Embryonic facial prominence (tissue), 1 donor: ENCODE data around the gene SLCO3A1.
"Not testable (repeated sequence)": the region's sequence is repeated elsewhere in the genome, so short reads cannot be mapped to it uniquely, and the experiment has no call there.

ENCODE experiments used
- DNase-seq: peaks from one replicate; pipeline ENCODE4 v3.0.0-alpha.2; 2016; ENCODE audit errors: extremely low spot score

SLCO3A1 gene

DNA sequence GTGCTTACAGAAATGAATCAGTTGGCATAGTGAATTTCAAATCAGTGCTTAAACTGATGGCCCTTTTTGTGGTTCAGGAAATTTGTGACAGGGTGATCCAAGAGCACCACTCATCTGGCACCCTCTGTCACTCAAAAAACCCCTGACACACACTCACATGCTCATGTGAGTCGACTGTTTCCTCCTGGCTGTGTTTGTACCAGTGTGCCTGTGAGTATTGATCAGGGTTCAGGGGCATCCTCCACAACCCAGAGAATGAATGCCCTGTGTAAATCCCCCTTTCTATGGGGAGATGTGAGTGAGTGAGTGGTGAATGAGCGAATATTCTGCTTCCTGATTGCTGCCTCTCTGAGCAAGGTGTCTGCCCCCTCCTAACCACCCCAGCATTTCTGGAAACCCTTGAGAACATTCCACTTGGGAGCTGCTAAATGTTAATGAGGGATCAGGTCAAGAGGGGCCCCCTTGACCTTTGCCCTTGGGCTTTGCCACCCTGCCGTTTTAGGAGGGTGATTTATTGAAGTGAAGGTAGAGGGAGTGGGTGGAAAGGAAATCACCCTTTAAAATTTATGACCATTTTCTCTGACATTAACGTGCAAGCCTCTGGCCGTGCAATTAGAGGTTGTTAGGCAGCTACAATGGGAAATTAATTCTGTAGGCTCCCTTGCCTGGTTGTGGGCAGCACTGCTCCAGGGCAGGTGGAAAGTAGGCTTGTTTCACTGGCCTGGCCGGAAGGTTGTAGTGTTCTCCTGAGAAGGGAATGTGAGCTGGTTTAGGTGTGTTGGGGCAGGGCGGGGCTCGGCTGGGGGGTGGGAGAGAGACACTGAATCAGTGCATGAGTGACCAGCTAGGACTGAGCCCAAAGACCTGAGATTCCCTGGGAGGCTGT lies 87.2 kb downstream of the SLCO3A1 start:
- no peak for DNase-seq

- no peak for DNase-seq
Measured at GRCh38 chr15:91941871-91942658, 88.6 kb downstream of the SLCO3A1 start.

- no peak for DNase-seq
Measured at GRCh38 chr15:91942720-91943394, 89.3 kb downstream of the SLCO3A1 start.

- DNase-seq = no peak
Measured at GRCh38 chr15:91944331-91944730, 90.8 kb downstream of the SLCO3A1 start.

GRCh38 chr15:91945385-91945784 lies 91.9 kb downstream of the SLCO3A1 start:
- DNase-seq = no peak

DNA sequence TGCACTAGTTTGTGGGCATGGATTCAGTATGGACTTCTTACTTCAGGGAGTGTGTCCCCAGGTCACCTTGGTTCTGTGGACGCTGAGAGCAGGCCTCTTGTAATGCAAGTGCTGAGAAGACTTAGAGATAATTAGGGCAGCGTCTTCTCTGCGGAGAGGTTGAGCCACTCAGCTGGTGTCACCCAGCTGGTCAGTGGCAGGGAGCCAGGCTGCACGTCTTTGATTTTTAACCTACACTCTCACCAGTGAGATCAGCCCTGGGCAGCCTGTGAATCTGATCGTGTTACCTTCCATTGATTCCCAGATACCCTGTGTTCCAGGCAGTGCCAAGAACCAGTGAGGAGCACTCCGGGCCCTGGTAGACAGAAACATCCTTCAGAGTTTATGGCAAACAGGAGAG lies 92.6 kb downstream of the SLCO3A1 start:
- no peak for DNase-seq

DNA sequence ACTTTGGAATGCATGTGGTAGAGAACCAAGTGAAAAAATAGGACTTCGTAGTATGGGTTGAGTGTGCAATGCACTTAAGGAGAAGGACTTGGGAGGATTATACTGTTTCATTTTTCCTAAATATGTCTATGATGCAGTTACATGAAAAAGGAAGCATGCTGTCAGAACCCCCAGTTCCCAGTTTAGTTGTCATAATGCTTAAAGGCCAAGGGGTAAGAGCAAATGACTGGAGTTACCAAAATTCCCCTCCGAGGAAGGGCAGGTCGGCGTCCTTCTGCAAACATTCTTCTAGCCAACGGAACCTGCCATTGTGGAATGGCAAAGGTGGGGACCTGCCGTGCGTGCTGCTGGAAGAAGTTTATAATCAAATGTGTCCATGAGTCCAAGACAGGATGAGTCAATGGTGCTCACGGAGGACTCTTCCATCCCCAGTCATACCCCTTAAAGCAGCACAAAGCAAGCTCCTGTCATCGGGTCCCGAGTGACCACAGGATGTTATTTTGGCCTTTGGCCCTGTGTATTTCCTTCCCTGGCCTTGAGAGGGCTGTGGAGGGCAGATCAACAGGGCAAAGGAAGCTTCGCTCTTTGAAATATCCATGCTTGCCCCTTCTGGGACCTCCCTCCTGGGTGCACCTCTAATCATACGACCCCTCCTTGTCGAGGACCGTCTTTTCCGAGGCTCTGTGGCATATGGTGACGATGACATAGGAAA lies 93.2 kb downstream of the SLCO3A1 start:
- no peak for DNase-seq

DNA sequence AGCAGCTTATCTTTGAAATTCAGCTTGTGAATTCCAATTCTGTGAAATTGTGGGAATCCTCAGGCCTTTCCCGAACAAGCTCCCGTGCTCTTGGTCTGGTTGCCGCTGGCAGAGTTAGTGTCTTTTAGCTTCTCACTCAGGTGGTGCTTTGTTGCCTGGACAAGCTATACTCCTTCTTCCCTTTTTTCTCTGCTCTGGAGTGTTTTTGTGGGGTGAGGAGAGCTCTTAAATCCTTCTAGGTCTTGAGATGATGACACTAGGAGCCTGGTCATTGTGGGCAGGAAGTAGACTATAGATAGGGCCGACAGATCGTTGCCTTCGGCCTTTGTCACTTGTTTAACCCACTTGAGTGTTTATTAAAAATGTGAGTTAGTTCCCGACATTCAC lies 93.8 kb downstream of the SLCO3A1 start:
- no peak for DNase-seq

GRCh38 chr15:91947683-91948608 lies 94.4 kb downstream of the SLCO3A1 start:
- no peak for DNase-seq

DNA sequence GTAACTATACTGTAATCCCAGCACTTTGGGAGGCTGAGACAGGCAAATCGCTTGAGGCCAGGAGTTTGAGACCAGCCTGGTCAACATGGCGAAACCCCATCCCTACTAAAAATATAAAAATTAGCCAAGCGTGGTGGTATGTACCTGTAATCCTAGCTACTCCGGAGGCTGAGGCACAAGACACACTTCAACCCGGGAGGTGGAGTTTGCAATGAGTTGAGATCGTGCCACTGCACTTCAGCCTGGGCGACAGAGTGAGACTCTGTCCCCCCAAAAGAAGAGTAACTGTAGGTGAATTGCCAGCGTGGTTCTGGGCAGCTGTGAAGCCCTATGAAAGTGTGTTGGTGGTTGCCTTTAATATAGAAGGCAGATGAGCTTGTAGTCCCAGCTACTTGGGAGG lies 95.9 kb downstream of the SLCO3A1 start:
- no peak for DNase-seq

DNA sequence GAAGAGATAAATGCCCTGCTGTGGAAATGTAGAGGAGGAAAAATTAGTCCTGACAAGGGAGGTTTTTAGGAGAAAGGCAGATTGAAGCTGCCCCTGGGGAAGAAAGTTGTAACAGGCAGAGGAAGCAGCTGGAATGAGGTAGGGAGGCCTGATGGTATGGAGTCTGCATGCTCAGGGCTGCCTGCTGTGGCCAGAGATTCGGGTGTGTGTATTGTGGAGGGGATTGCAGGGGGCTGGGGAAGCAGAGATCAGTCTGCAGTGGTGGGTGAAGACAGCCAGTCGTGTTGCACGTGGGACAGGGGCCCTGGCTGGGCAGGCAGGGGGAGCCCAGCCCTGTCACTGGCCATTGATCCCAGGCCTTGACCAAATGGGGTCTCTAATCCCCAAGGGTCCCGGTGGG lies 96.5 kb downstream of the SLCO3A1 start:
- no peak for DNase-seq

DNA sequence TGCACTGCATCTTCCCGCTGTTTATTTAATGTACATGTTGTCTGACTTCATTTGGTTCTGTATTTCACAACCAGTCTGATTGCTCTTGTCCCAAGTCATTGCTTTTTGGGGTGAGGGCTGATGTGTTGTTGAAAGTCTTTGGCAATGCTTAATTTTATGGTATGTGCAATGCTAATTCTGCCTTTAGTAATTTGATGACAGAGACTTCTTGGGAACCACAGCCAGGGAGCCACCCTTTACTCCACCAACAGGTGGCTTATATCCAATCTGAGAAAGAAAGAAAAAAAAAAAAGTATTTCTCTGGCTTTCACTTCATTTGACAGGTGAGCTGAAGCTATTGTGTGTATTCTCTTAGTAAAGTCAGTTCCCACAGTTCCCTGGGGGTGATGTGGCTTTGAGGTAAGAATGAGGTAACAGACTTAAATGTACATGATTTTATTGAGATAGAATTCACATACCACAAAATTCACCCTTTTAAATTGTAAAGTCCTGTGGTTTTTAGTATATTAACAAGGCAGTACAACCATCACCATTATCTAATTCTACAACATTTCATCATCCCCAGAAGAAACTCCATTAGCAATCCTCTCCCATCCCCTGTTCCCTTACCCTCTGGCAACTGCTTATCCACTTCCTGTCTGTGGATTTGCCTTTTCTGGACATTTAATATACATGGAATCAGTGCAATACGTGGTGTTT lies 97.3 kb downstream of the SLCO3A1 start:
- no peak for DNase-seq

GRCh38 chr15:91952216-91952615 lies 98.7 kb downstream of the SLCO3A1 start:
- DNase-seq = no peak

DNA sequence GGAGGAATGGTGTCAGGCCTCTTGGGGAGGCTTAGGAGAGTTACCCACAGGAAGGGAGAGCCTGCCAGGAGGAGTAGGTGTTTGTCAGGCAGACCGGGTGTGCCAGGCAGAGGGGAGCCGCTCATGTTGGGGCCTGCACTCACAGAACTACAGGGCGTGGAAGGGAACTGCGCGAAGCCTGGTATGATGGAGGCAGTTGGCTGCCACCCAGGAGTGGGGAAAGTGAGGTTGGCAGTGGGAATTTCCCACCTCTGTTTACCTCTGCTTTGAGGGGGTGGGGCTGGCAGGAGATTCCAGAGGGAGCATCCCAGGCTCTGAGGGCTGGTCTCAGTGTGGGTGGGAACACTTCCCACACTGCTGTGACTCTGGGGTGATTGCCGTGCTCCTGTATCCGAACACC lies 99.9 kb downstream of the SLCO3A1 start:
- no peak for DNase-seq

- no peak for DNase-seq
Measured at GRCh38 chr15:91954292-91954691, 100.8 kb downstream of the SLCO3A1 start.

- DNase-seq = peak; percentile 14
Measured at GRCh38 chr15:91956026-91956723, 102.7 kb downstream of the SLCO3A1 start.

DNA sequence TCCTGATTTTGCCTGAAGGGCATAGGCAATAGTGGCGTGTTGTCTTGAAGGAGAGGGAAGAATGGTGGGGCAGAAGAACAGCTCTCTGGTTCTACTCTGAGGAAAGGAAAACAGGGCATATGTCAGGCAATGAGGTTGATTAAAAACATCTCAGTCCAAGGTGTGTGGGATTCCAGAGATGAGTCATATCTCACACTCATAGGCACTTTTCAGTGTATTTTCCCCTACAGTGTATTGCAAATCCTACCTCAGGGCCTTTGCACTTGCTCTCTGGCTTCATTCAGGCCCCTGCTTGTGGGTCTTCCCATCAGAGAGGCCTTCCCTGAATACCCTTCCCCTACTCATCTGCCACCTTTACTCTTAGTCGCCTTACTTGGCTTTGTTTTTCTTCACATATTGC lies 107.8 kb downstream of the SLCO3A1 start:
- DNase-seq = no peak

GRCh38 chr15:91963747-91964146 lies 110.2 kb downstream of the SLCO3A1 start:
- DNase-seq = not testable (repeated sequence)

GRCh38 chr15:91965501-91966193 lies 112.1 kb downstream of the SLCO3A1 start:
- no peak for DNase-seq
